Lung (tissue), 12 donors: Measurements from ENCODE around the gene GPR137B. TPM values are rescaled to one million over a fixed set of nuclear protein-coding genes. Genes with fewer than 3 reads are reported as not detected.

Experiments
- ATAC-seq: fragments of 200-7000 bp; cut with Tn5 transposase; one replicate; pipeline ENCODE4 v1.9.1; 2020; ENCODE audit warnings: moderate number of reproducible peaks; ENCODE audit not compliant: insufficient read depth, low FRiP score
- DNase-seq, 3 donors: peaks; one replicate each; pipeline ENCODE4 v3.0.0-alpha.2; 2013 to 2017
- H3K27ac ChIP-seq, 2 donors: one replicate each; pipeline ENCODE4 v1.5.1; 2013; ENCODE audit warnings: mild to moderate bottlenecking in 2 of 2, moderate library complexity in 2 of 2, control low read depth in 1 of 2, inconsistent platforms in 1 of 2, low read depth in 1 of 2, low read length in 1 of 2
- H3K27me3 ChIP-seq, 3 donors: one replicate each; pipeline ENCODE4 v1.5.1; 2013; ENCODE audit warnings: low read length in 2 of 3; ENCODE audit not compliant: control insufficient read depth in 3 of 3, insufficient read depth in 3 of 3
- H3K36me3 ChIP-seq, 4 donors: one replicate each; pipeline ENCODE4 v1.5.1; 2013; ENCODE audit warnings: low read length in 4 of 4, mild to moderate bottlenecking in 1 of 4, moderate library complexity in 1 of 4; ENCODE audit not compliant: control insufficient read depth in 4 of 4, insufficient read depth in 4 of 4
- H3K4me1 ChIP-seq, 5 donors: one replicate each; pipeline ENCODE4 v1.5.1; 2013; ENCODE audit warnings: low read length in 5 of 5, mild to moderate bottlenecking in 2 of 5, moderate library complexity in 1 of 5; ENCODE audit not compliant: control insufficient read depth in 5 of 5, insufficient read depth in 5 of 5
- H3K4me3 ChIP-seq: one replicate; pipeline ENCODE4 v1.5.1; 2013; ENCODE audit warnings: mild to moderate bottlenecking, control low read depth, moderate library complexity
- H3K9ac ChIP-seq, 2 donors: one replicate each; pipeline ENCODE4 v1.5.1; 2013; ENCODE audit warnings: low read length in 2 of 2, control low read depth in 1 of 2; ENCODE audit not compliant: insufficient read depth in 1 of 2
- H3K9me3 ChIP-seq, 4 donors: one replicate each; pipeline ENCODE4 v1.5.1; 2013; ENCODE audit warnings: low read length in 3 of 4, mild to moderate bottlenecking in 1 of 4, moderate library complexity in 1 of 4; ENCODE audit not compliant: control insufficient read depth in 4 of 4, insufficient read depth in 3 of 4
- CTCF ChIP-seq: IDR thresholded peaks from 2 replicates; pipeline ENCODE4 v1.5.1; 2012; ENCODE audit warnings: mild to moderate bottlenecking; ENCODE audit errors: control extremely low read depth, extremely low read depth
- WGBS, 2 donors: extraction: QIAGEN DNeasy Blood & Tissue Kit; methylation state at CpG; one replicate each; pipeline ENCODE4 v1.1.7; 2013; 5-methylcytosine and 5-hydroxymethylcytosine counted together
- polyA plus RNA-seq, 2 donors: library from polyadenylated mRNA; stranded (reverse); fragments of 200-250 nt; gene quantifications; one replicate each; pipeline ENCODE4 v1.2.1, GENCODE V29; 2013
- total RNA-seq, 2 donors: library from RNA; depleted of rRNA in 1 of 2; stranded (reverse); fragments of >200 nt in 1 of 2; gene quantifications; one replicate each; pipeline ENCODE4 v1.2.1, GENCODE V29; 2014 to 2021
- donor health status: control.
- donor health status: control.
- donor health status: Bipolar disorder and iron deficiency.
- donor health status: healthy.
- donor health status: DM: yes; HTN: yes; CAD: no.

GPR137B gene
- total and polyA plus RNA-seq, 4 donors, result 7.0 to 31.0 (median 19.1) TPM

- DNase-seq, result no peak
- Histone ChIP-seq H3K9me3 (peaks cover 0 to 2% (median 0%) of the 10 kb centered on the region in 4 donors), H3K4me1 (peaks cover 0 to 5% (median under 1%) of the 10 kb centered on the region in 5 donors), H3K27me3 (no peaks in the 10 kb centered on the region), H3K4me3 (no peak overlapping the region), H3K36me3 (peaks cover 0 to 4% (median 0%) of the 10 kb centered on the region in 4 donors), H3K27ac (no peak overlapping the region), H3K9ac (no peak overlapping the region)
- TF ChIP-seq CTCF, result no peak
- ATAC-seq, result no peak
- 90 to 93% methylated on average over 24 of the region's 24 CpGs for WGBS, 2 donors
These were observed 12.5 kb downstream of the GPR137B start for GRCh38 chr1:236154671-236155398.

DNA sequence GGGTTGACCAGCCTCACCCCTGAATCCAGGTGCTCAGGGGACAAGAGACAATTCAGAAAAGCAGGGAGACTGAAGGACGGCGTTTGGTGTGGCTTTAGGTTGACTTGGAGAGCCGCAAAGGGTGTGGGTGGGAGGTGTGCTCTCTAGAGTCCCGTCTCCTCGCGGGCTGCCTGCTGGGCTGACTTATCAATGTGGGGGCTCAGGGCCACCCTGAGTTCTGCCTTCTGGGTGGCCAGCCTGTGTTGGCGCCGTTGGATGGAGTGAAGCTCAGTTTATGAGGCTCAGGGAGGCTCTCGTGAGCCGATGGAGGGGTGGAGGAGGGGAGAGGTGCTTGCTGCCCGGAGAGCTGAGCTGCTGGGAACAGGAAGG, 13.0 kb downstream of the GPR137B start:
- H3K36me3 ChIP-seq, result peaks cover 0 to 1% (median 0%) of the 10 kb centered on the region in 4 donors
- no peak for ATAC-seq

GRCh38 chr1:236155841-236156503, 13.6 kb downstream of the GPR137B start:
- no peak overlapping the region for H3K9ac ChIP-seq
- no peak for TF ChIP-seq CTCF
- no peak overlapping the region for H3K4me3 ChIP-seq
- peaks cover 0 to 3% (median 0%) of the 10 kb centered on the region in 4 donors for H3K9me3 ChIP-seq
- H3K27me3 ChIP-seq, result no peaks in the 10 kb centered on the region
- no peak overlapping the region for H3K27ac ChIP-seq
- peaks cover 0 to under 1% (median 0%) of the 10 kb centered on the region in 5 donors for H3K4me1 ChIP-seq
- WGBS, 2 donors, result 93 to 94% methylated on average over 15 of the region's 15 CpGs
- DNase-seq, result no peak
- no peak for ATAC-seq
- peaks cover 0 to 2% (median 0%) of the 10 kb centered on the region in 4 donors for H3K36me3 ChIP-seq

More for the DNA sequence above, 13.0 kb downstream of the GPR137B start:
- Histone ChIP-seq H3K27ac (no peak overlapping the region), H3K27me3 (no peaks in the 10 kb centered on the region), H3K4me1 (peaks cover 0 to 5% (median 0%) of the 10 kb centered on the region in 5 donors), H3K4me3 (no peak overlapping the region), H3K9me3 (peaks cover 0 to 2% (median 0%) of the 10 kb centered on the region in 4 donors), H3K9ac (no peak overlapping the region)
- WGBS, 2 donors, result 86 to 90% methylated on average over 11 of the region's 11 CpGs
- no peak for DNase-seq
- no peak for TF ChIP-seq CTCF
